Measurements from ENCODE around the gene PACSIN1. TPM values are rescaled to one million over a fixed set of nuclear protein-coding genes. Genes with fewer than 3 reads are reported as not detected.

PACSIN1 gene
- polyA plus RNA-seq, 1 donor from 2014 or later, result 3.1 TPM

- Histone ChIP-seq H3K9me3 (ENCODE audit: low read length) (no peaks in the 10 kb centered on the region), H4K20me1 (ENCODE audit: insufficient read depth) (no peaks in the 10 kb centered on the region), H3F3A (ENCODE audit: insufficient read depth, low read length, poor library complexity, severe bottlenecking) (no peaks in the 10 kb centered on the region), H2AFZ (ENCODE audit: low read depth, low read length) (no peak overlapping the region), H3K27ac (ENCODE audit: low read length) (no peak overlapping the region), H3K27me3 (ENCODE audit: insufficient read depth, low read depth, low read length) (no peaks in the 10 kb centered on the region), H3K4me2 (ENCODE audit: low read length) (no peak overlapping the region), H3K9ac (ENCODE audit: low read length) (no peak overlapping the region), H3K36me3 (ENCODE audit: insufficient read depth, low read length) (no peaks in the 10 kb centered on the region), H3K79me2 (replicated peaks; ENCODE audit: insufficient read depth, low read length) (no peaks in the 10 kb centered on the region), H3K4me3 (ENCODE audit: low read length) (no peak overlapping the region), H3K9me2 (ENCODE audit: insufficient read depth, low read length) (no peaks in the 10 kb centered on the region)
- TF ChIP-seq SMC3 (conservative IDR thresholded peaks at IDR 0.05; ENCODE audit: poor library complexity) (no peak), POLR2AphosphoS5 (IDR thresholded peaks at IDR 0.05) (no peak), RAD21 (conservative IDR thresholded peaks at IDR 0.05) (no peak), CTCF (IDR thresholded peaks at IDR 0.05; ENCODE audit: poor library complexity, severe bottlenecking) (no peak)
Measured at GRCh38 chr6:34529665-34530327, 63.9 kb downstream of the PACSIN1 start.

GRCh38 chr6:34530753-34531365 lies 65.0 kb downstream of the PACSIN1 start:
- no peaks in the 10 kb centered on the region for H3K9me3 ChIP-seq (ENCODE audit: low read length)
- no peaks in the 10 kb centered on the region for H3K9me2 ChIP-seq (ENCODE audit: insufficient read depth, low read length)
- H3K27ac ChIP-seq (ENCODE audit: low read length), result no peak overlapping the region
- TF ChIP-seq EZH2 (IDR thresholded peaks at IDR 0.05; ENCODE audit: borderline replicate concordance, insufficient read depth, low read length, poor library complexity, severe bottlenecking) (no peak), POLR2AphosphoS5 (IDR thresholded peaks at IDR 0.05) (no peak), CTCF (IDR thresholded peaks at IDR 0.05; ENCODE audit: poor library complexity, severe bottlenecking) (no peak), RAD21 (conservative IDR thresholded peaks at IDR 0.05) (no peak), REST (IDR thresholded peaks at IDR 0.05; ENCODE audit: borderline replicate concordance) (no peak), TAF1 (IDR thresholded peaks at IDR 0.05; ENCODE audit: low read depth) (no peak), MXI1 (conservative IDR thresholded peaks at IDR 0.05; ENCODE audit: poor library complexity, severe bottlenecking) (no peak), EP300 (conservative IDR thresholded peaks at IDR 0.05; ENCODE audit: poor library complexity, severe bottlenecking) (no peak), SMC3 (conservative IDR thresholded peaks at IDR 0.05; ENCODE audit: poor library complexity) (no peak)
- H3K9ac ChIP-seq (ENCODE audit: low read length), result no peak overlapping the region
- H3K27me3 ChIP-seq (ENCODE audit: insufficient read depth, low read depth, low read length), result no peaks in the 10 kb centered on the region
- no peak overlapping the region for H2AFZ ChIP-seq (ENCODE audit: low read depth, low read length)
- no peaks in the 10 kb centered on the region for H4K20me1 ChIP-seq (ENCODE audit: insufficient read depth)
- H3F3A ChIP-seq (ENCODE audit: insufficient read depth, low read length, poor library complexity, severe bottlenecking), result no peaks in the 10 kb centered on the region
- H3K4me3 ChIP-seq (ENCODE audit: low read length), result no peak overlapping the region
- no peaks in the 10 kb centered on the region for H3K79me2 ChIP-seq (replicated peaks; ENCODE audit: insufficient read depth, low read length)
- no peak overlapping the region for H3K4me2 ChIP-seq (ENCODE audit: low read length)
- no peaks in the 10 kb centered on the region for H3K36me3 ChIP-seq (ENCODE audit: insufficient read depth, low read length)
